MCF 10A (cell line): ENCODE measurements around the gene NR2E3. TPM values are rescaled to one million over a fixed set of nuclear protein-coding genes. Genes with fewer than 3 reads are reported as not detected.

Source experiments
- BruUV-seq: library from RNA; stranded (reverse); fragments of 400-500 nt; replicated peaks from 2 replicates; lab custom pipeline; 2021; lab: Mats Ljungman, UMichigan
- CTCF ChIA-PET: fragments of 300-600 bp; sonication (Branson Sonifier 250); formaldehyde crosslinking; extraction: SDS; loops from one replicate; lab custom pipeline; 2021; ENCODE audit warnings: antibody characterized with exemption, inconsistent platforms; lab: Yijun Ruan, JAX
- POLR2A ChIA-PET: fragments of 300-600, 350-650 bp; sonication (Branson Sonifier 250); formaldehyde crosslinking; extraction: SDS; loops from one replicate; lab custom pipeline; 2020; ENCODE audit warnings: antibody characterized with exemption, inconsistent platforms; lab: Yijun Ruan, JAX
- DNase-seq: peaks from one replicate; pipeline ENCODE4 v3.0.0-alpha.2; 2018; ENCODE audit not compliant: unreplicated experiment
- H3K27ac Mint-ChIP-seq: one replicate; pipeline ENCODE4 v1.8.0; 2022; ENCODE audit warnings: mild to moderate bottlenecking, low read depth, mixed read lengths; ENCODE audit not compliant: unreplicated experiment
- H3K27me3 Mint-ChIP-seq: one replicate; pipeline ENCODE4 v1.8.0; 2022; ENCODE audit warnings: mixed read lengths; ENCODE audit not compliant: insufficient read depth, unreplicated experiment
- H3K36me3 Mint-ChIP-seq: one replicate; pipeline ENCODE4 v1.8.0; 2022; ENCODE audit warnings: mild to moderate bottlenecking, moderate library complexity, mixed read lengths; ENCODE audit not compliant: insufficient read depth, unreplicated experiment
- H3K4me1 Mint-ChIP-seq: one replicate; pipeline ENCODE4 v1.8.0; 2022; ENCODE audit warnings: mixed read lengths; ENCODE audit not compliant: insufficient read depth, unreplicated experiment
- H3K4me3 Mint-ChIP-seq: one replicate; pipeline ENCODE4 v1.8.0; 2022; ENCODE audit warnings: mild to moderate bottlenecking, moderate library complexity, mixed read lengths; ENCODE audit not compliant: unreplicated experiment
- H3K9me3 Mint-ChIP-seq: one replicate; pipeline ENCODE4 v1.8.0; 2022; ENCODE audit warnings: mixed read lengths; ENCODE audit not compliant: unreplicated experiment
- CTCF ChIP-seq: fragments of 200-600 bp; IDR thresholded peaks from one replicate; pipeline ENCODE4 v1.8.0; 2022; ENCODE audit warnings: antibody characterized with exemption, mild to moderate bottlenecking; ENCODE audit not compliant: unreplicated experiment
- intact Hi-C: fragments of 100-400 bp; cut with micrococcal nuclease; formaldehyde crosslinking; loops from 2 replicates; pipeline ENCODE4 v1.14.1; 2022
- total RNA-seq: library from RNA; stranded (reverse); gene quantifications from 2 replicates; pipeline ENCODE4 v1.2.3, GENCODE V29; 2022

NR2E3 gene
- total RNA-seq, 1 experiment from 2014 or later, result 0.49 TPM

DNA sequence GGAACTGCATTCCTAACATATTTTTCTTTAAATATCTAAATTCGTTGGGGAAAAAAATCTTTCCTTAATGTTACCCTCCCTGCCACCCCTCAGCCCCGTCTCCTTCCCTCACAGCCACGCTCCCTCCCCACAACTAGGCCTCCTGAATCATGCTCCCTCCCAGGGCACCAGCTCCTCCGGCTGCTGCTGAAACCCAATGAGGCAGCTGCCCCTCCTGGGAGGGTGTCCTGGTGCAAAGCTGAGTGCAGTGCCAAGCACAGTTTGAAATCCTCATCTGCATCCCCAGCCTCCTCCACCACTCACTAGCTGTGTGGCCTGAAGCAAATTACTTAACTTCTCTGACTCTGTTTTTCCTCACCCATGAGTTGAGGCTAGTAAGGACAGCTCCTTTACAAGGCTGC is 2.7 kb upstream of the NR2E3 start:
- intact Hi-C loops, result loop anchor here (10.0 kb wide), 1 partner anchor 693 kb away; the partner anchor contains the start of gene THSD4
- H3K36me3 Mint-ChIP-seq, result no peaks in the 10 kb centered on the region
- DNase-seq, result no peak
- no peak overlapping the region for H3K27ac Mint-ChIP-seq
- ChIA-PET CTCF (interaction anchor here (0.5 to 1.1 kb wide), 3 partner anchors 46 to 348 kb away, joined by 3 to 4 read pairs (median 3); no protein-coding TSS in a partner anchor), POLR2A (no interaction called here)
- no peaks in the 10 kb centered on the region for H3K27me3 Mint-ChIP-seq
- no peak for TF ChIP-seq CTCF
- H3K4me1 Mint-ChIP-seq, result no peaks in the 10 kb centered on the region
- BruUV-seq, result no TSS peak
- H3K9me3 Mint-ChIP-seq, result no peaks in the 10 kb centered on the region
- H3K4me3 Mint-ChIP-seq, result no peak overlapping the region

DNA sequence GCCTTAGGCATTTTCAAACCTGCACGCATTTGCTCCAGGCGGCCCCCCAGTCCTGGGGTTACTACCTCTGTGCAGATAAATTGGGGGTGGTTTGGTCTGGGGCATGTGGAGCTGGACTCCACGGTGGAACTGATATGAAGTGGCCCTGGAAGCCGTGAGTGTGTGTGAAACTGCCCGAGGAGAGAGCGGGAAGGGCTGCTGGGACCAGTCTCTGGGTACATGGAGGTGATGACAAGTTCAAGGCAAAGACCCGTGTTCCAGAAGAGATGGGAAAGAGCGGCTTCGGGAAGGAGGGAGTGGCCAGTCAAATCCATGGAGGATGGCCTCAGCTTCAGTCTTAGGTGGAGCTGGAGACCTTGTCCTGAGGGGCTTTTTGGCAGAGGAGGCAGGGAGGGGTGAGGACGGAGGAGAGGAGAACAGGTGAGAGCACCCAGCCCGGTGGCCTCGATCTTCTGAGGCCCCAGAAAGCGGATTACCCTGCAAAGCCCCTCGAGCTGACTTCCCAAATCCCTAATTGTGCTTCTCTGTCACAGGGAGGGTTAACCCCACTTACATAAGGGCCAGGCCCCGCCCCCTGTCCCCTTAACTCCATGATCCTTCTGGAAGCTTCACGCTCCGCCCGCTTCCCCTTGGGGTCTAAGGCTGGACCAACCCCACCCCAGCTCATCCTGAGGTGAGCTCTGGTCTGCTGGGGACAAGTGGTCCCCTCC is 1.9 kb upstream of the NR2E3 start:
- BruUV-seq, result no TSS peak
- no peaks in the 10 kb centered on the region for H3K36me3 Mint-ChIP-seq
- intact Hi-C loops, result loop anchor here (10.0 kb wide), 1 partner anchor 694 kb away; the partner anchor contains the start of gene THSD4
- no peak for TF ChIP-seq CTCF
- no peaks in the 10 kb centered on the region for H3K27me3 Mint-ChIP-seq
- no peak overlapping the region for H3K4me3 Mint-ChIP-seq
- no peaks in the 10 kb centered on the region for H3K9me3 Mint-ChIP-seq
- POLR2A ChIA-PET, result no interaction called here
- no peak for DNase-seq
- H3K27ac Mint-ChIP-seq, result no peak overlapping the region
- CTCF ChIA-PET, result interaction anchor here (0.9 to 1.1 kb wide), 2 partner anchors 56 to 348 kb away, joined by 3 to 4 read pairs; no protein-coding TSS in a partner anchor
- H3K4me1 Mint-ChIP-seq, result no peaks in the 10 kb centered on the region

DNA sequence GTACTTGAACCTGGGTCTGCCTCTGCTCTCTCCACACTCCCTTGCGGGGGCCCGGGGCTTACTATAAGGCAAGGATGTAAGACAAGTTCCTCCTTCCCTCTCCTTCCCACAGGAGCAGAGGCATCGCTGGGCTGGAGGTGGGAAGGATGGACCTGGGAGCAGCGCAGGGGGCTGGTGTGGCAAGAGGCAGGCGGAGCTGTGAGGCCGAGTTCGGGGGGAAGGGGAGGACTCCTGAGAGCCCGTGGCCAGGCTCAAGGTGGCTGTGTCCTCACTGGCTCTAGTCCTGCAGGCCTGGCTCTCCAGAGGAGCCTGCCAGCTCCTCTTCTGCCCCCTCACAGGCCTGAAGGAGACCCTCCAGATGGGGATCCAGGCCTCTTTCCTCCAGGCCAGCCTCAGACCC is 1.0 kb upstream of the NR2E3 start:
- intact Hi-C loops, result loop anchor here (10.0 kb wide), 1 partner anchor 695 kb away; the partner anchor contains the start of gene THSD4
- H3K4me1 Mint-ChIP-seq, result no peaks in the 10 kb centered on the region
- TF ChIP-seq CTCF, result no peak
- no TSS peak for BruUV-seq
- no peak for DNase-seq
- no peak overlapping the region for H3K27ac Mint-ChIP-seq
- H3K4me3 Mint-ChIP-seq, result no peak overlapping the region
- ChIA-PET CTCF (interaction anchor here (2.2 kb wide), 1 partner anchor 8 kb away, joined by 14 read pairs; no protein-coding TSS in a partner anchor), POLR2A (no interaction called here)
- no peaks in the 10 kb centered on the region for H3K9me3 Mint-ChIP-seq
- no peaks in the 10 kb centered on the region for H3K27me3 Mint-ChIP-seq
- H3K36me3 Mint-ChIP-seq, result no peaks in the 10 kb centered on the region

DNA sequence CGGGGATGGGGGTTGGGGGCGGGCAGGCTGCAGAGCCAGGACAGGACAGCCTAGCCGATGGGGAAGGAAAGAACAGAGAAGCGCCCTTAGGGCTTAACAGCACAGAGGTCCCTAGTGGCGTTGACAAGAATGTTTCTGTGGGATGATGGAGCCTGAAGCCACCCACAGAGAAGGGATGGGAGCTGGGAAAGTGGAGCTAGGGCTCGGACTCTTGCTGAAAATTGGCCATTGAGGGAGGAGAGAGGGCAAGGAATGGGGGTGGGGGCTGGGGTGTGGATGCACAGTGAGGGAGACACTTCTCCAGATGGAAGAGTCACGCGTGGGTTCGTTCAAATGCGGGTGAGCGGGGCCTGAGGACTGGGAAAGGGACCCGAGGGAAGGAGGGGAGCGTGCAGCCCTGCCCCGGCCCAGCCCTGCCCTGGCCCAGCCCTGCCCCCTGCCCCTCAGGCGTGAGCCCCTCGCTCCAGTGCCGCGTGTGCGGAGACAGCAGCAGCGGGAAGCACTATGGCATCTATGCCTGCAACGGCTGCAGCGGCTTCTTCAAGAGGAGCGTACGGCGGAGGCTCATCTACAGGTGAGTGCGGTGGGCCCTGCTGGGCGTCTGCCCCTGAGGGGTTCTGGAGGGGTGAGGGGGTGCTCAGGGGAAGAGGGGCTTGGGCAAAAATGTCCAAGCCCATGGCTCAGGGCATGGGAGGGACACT is 832 bp downstream of the NR2E3 start:
- H3K4me1 Mint-ChIP-seq, result no peaks in the 10 kb centered on the region
- CTCF ChIA-PET, result interaction anchor here (2.2 kb wide), 1 partner anchor 10 kb away, joined by 14 read pairs; no protein-coding TSS in a partner anchor

More for the DNA sequence above, 832 bp downstream of the NR2E3 start:
- Mint-ChIP-seq H3K27ac (no peak overlapping the region), H3K36me3 (no peaks in the 10 kb centered on the region), H3K9me3 (no peaks in the 10 kb centered on the region), H3K4me3 (no peak overlapping the region), H3K27me3 (no peaks in the 10 kb centered on the region)
- no TSS peak for BruUV-seq
- no peak for TF ChIP-seq CTCF
- DNase-seq, result no peak
- intact Hi-C loops, result no loop called here
- POLR2A ChIA-PET, result no interaction called here
